Cardiac muscle cell (in vitro differentiated cells and primary cell): ENCODE measurements around the gene ZNF521. TPM values are rescaled to one million over a fixed set of nuclear protein-coding genes. Genes with fewer than 3 reads are reported as not detected.

Experiments used
- DNase-seq, 2 donors: peaks; one replicate each; pipeline versions ENCODE4 v3.0.0 to v3.0.0-alpha.2; 2010 to 2017; ENCODE audit warnings: low read depth in 1 of 2, low spot score in 1 of 2
- H3K27ac ChIP-seq: fragments of 200-600 bp; sonication (generic); 2 replicates; pipeline ENCODE4 v1.5.1; 2016
- H3K27me3 ChIP-seq: fragments of 200-600 bp; sonication (generic); 2 replicates; pipeline ENCODE4 v1.6.0; 2016; ENCODE audit warnings: control low read depth
- H3K36me3 ChIP-seq: fragments of 200-600 bp; sonication (generic); 2 replicates; pipeline ENCODE4 v1.5.1; 2016; ENCODE audit warnings: control low read depth
- H3K4me1 ChIP-seq: fragments of 200-600 bp; sonication (generic); 2 replicates; pipeline ENCODE4 v1.8.1; 2017; ENCODE audit warnings: low read depth, mild to moderate bottlenecking, mixed run types
- H3K4me3 ChIP-seq: fragments of 200-600 bp; sonication (generic); 2 replicates; pipeline ENCODE4 v1.5.1; 2016; ENCODE audit warnings: mild to moderate bottlenecking
- H3K9me3 ChIP-seq: fragments of 200-600 bp; sonication (generic); 2 replicates; pipeline ENCODE4 v1.5.1; 2017; ENCODE audit warnings: low read depth, mild to moderate bottlenecking, control low read depth
- polyA plus RNA-seq: library from polyadenylated mRNA; unstranded; fragments of >200 nt; fragmentation: Nextera tagmentation; extraction: Ambion mirVana; gene quantifications from 2 replicates; pipeline ENCODE4 v1.2.1, GENCODE V29; 2016
- total RNA-seq: library from RNA; depleted of rRNA; stranded (reverse); fragments of >200 nt; gene quantifications from 2 replicates; pipeline ENCODE4 v1.2.3, GENCODE V29; 2016
- TF ChIP-seq, protein P1 (sequence below): IDR thresholded peaks from 2 replicates; pipeline ENCODE4 v1.5.1; 2012; ENCODE audit warnings: low read depth, mild to moderate bottlenecking, low read length

Gene ZNF521
- total and polyA plus RNA-seq, 2 experiments from 2014 or later = 34.2 to 442 TPM

DNA sequence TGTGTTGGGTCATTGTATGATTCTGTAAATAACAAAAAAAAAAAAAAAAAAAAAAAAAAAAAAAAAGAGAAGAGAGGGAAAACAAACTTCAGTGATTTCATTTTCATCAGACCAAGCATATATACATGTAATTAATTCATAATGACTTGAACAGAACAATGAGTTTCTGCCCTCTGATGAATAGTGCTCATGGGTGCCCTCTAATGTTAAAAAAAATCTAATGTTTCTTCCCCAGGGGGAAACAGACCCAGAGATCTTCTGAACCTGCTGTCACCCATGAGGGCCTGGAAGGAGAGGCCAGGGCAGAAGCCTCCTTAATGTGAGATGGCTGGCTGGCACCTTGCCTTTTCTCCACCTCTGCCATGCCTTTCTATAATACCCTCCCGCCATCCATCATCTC lies 289.2 kb downstream of the ZNF521 start:
- Histone ChIP-seq H3K27me3 (no peaks in the 10 kb centered on the region), H3K4me3 (no peak overlapping the region), H3K27ac (no peak overlapping the region), H3K4me1 (no peaks in the 10 kb centered on the region), H3K36me3 (no peaks in the 10 kb centered on the region), H3K9me3 (no peaks in the 10 kb centered on the region)
- TF ChIP-seq, protein P1, sequence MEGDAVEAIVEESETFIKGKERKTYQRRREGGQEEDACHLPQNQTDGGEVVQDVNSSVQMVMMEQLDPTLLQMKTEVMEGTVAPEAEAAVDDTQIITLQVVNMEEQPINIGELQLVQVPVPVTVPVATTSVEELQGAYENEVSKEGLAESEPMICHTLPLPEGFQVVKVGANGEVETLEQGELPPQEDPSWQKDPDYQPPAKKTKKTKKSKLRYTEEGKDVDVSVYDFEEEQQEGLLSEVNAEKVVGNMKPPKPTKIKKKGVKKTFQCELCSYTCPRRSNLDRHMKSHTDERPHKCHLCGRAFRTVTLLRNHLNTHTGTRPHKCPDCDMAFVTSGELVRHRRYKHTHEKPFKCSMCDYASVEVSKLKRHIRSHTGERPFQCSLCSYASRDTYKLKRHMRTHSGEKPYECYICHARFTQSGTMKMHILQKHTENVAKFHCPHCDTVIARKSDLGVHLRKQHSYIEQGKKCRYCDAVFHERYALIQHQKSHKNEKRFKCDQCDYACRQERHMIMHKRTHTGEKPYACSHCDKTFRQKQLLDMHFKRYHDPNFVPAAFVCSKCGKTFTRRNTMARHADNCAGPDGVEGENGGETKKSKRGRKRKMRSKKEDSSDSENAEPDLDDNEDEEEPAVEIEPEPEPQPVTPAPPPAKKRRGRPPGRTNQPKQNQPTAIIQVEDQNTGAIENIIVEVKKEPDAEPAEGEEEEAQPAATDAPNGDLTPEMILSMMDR = no peak
- DNase-seq = no peak

DNA sequence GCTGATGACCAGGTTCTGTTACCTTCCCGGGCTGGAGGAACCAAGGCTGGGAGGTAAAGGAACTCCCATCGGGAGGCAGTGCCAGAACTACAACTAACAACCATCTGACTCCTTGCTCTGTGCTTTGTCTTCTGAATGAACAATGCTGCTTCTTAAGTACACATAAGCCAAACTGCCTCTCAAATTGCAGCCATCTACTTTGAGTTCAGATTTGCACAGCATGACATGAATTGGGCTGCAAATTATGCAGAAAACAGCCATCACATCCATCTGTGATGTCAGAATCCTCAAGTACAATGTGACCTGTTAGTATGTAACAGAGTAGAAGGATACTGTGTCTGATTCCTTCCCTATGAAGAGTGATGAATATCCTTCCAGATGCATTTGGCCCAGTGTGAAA lies 290.6 kb downstream of the ZNF521 start:
- Histone ChIP-seq H3K36me3 (no peaks in the 10 kb centered on the region), H3K4me3 (no peak overlapping the region), H3K27me3 (no peaks in the 10 kb centered on the region), H3K4me1 (no peaks in the 10 kb centered on the region), H3K9me3 (no peaks in the 10 kb centered on the region), H3K27ac (no peak overlapping the region)
- TF ChIP-seq, protein P1 = no peak
- DNase-seq = no peak

DNA sequence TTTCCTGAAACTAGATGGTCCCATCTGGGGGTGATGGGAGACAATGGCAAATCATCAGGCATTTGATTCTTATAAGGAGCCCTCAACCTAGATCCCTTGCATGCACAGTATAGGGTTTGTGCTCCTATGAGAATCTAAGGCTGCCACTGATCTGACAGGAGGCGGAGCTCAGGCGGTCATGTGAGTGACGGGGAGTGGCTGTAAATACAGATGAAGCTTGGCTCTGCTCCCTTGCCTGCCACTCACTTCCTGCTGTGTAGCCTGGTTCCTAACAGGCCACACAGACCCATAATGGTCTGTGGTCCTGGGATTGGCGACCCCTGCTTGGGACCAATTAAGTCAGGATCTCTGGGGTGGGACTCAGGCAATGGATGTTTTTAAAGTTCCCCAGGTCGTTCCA lies 293.4 kb downstream of the ZNF521 start:
- H3K4me3 ChIP-seq = no peak overlapping the region
- H3K4me1 ChIP-seq = no peaks in the 10 kb centered on the region
- no peaks in the 10 kb centered on the region for H3K36me3 ChIP-seq
- H3K27me3 ChIP-seq = no peaks in the 10 kb centered on the region
- DNase-seq = no peak
- no peaks in the 10 kb centered on the region for H3K9me3 ChIP-seq
- TF ChIP-seq, protein P1 = no peak
- H3K27ac ChIP-seq = no peak overlapping the region

DNA sequence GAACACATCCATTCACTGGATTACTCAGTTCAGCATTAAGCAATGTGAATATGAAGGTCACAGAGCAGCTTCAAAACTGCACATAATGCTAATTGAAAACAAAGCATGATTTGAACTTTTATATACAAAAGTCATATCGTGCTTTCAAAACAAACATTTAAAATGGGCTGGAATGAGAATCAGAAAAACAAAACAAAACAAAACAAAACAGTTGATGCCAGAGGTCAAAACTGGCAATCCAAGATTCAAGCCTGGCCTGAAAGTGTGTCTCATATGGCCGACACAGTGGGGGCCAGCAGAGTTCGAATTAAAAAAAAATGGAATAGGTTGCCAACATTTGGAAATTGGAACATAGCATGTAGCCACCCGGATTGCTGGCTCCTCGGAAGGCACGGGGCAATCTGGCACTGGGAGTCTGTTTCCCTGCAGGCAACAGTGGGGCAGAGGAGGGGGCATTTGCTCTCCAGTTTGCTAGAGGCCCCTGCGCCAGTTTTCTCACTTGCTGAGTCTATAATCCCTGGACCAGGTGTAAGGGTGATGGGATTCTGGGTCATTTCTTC lies 294.4 kb downstream of the ZNF521 start:
- H3K9me3 ChIP-seq = no peaks in the 10 kb centered on the region
- no peak overlapping the region for H3K4me3 ChIP-seq
- H3K4me1 ChIP-seq = no peaks in the 10 kb centered on the region
- no peak overlapping the region for H3K27ac ChIP-seq
- TF ChIP-seq, protein P1 = no peak
- no peaks in the 10 kb centered on the region for H3K27me3 ChIP-seq
- H3K36me3 ChIP-seq = no peaks in the 10 kb centered on the region
- DNase-seq = no peak

DNA sequence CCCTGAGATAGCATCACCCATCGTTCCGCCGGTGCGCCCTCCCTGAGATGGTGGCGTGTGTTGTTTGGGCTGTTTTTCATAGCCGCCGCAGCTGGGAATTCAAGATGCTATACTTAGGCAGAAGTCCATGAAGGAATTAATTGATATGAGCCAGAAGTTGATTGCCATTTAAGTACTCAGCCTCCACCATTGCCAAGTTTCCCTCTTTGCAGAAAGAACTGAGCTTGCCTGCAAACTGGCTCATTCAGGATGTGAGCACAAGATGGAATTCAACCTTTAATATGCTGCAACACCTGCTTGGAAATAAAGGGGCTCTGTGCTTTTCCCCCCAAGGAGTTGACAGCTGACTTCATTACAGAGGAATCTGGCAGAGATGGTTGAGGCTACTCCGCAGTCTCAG lies 295.5 kb downstream of the ZNF521 start:
- TF ChIP-seq, protein P1 = no peak
- no peak for DNase-seq
- H3K27me3 ChIP-seq = no peaks in the 10 kb centered on the region
- H3K9me3 ChIP-seq = no peaks in the 10 kb centered on the region
- no peaks in the 10 kb centered on the region for H3K36me3 ChIP-seq
- H3K4me1 ChIP-seq = no peaks in the 10 kb centered on the region
- H3K27ac ChIP-seq = no peak overlapping the region
- H3K4me3 ChIP-seq = no peak overlapping the region
